IMR-90 (cell line): ENCODE data around the gene CHIT1.

Experiments used
- CTCF ChIP-seq: conservative IDR thresholded peaks from 2 replicates; pipeline ENCODE4 v1.5.1; 2012; ENCODE audit warnings: mild to moderate bottlenecking, low read depth, low read length, improper control_type of control experiment
- MAZ ChIP-seq: IDR thresholded peaks from 2 replicates; pipeline ENCODE4 v1.6.1; 2012; ENCODE audit warnings: low read depth, mild to moderate bottlenecking, low read length, improper control_type of control experiment, moderate library complexity, borderline replicate concordance
- MXI1 ChIP-seq: IDR thresholded peaks from 2 replicates; pipeline ENCODE4 v1.6.1; 2012; ENCODE audit warnings: low read depth, mild to moderate bottlenecking, low read length, moderate library complexity, borderline replicate concordance
- POLR2A ChIP-seq: IDR thresholded peaks from 2 replicates; pipeline ENCODE4 v1.6.1; 2012; ENCODE audit warnings: mild to moderate bottlenecking, low read depth, low read length
- RAD21 ChIP-seq: IDR thresholded peaks from 2 replicates; pipeline ENCODE4 v1.6.1; 2012; ENCODE audit warnings: low read length, improper control_type of control experiment
- SMC3 ChIP-seq: fragments of 150-350 bp; IDR thresholded peaks from 2 replicates; pipeline ENCODE4 v1.6.1; 2016; ENCODE audit warnings: low read depth, mild to moderate bottlenecking, antibody characterized with exemption, low read length, moderate library complexity

- no peak for TF ChIP-seq CTCF
- TF ChIP-seq SMC3 = no peak
- TF ChIP-seq POLR2A = no peak
- no peak for TF ChIP-seq MAZ
- no peak for TF ChIP-seq RAD21
- no peak for TF ChIP-seq MXI1
These were observed 42.2 kb downstream of the CHIT1 start for GRCh38 chr1:203187304-203187685.
